Measurements from ENCODE around the gene ZNF236.

ZNF236 gene

GRCh38 chr18:76823587-76824011, 1.2 kb downstream of the ZNF236 start:
- H3K9me3 ChIP-seq (ENCODE audit: insufficient read depth, low read length), result no peaks in the 10 kb centered on the region
- peak overlapping the region; percentile 61 for H3K9ac ChIP-seq (ENCODE audit: low read length)
- H3K4me3 ChIP-seq (ENCODE audit: insufficient read depth, low read length, poor library complexity, severe bottlenecking), result peak overlapping the region; percentile 59
- H3K27me3 ChIP-seq (ENCODE audit: low read length), result no peaks in the 10 kb centered on the region
- H3K4me2 ChIP-seq (ENCODE audit: low read depth, low read length, poor library complexity, severe bottlenecking), result peak overlapping the region; percentile 59
- peaks cover 87% of the 10 kb centered on the region for H3K79me2 ChIP-seq (ENCODE audit: insufficient read depth, low read length)
- H4K20me1 ChIP-seq (ENCODE audit: low read depth, low read length), result peaks cover 3% of the 10 kb centered on the region; the same call in 1 of the 2 replicates
- H3K27ac ChIP-seq (ENCODE audit: low read depth, low read length), result peak overlapping the region; percentile 90; the same call in 1 of the 2 replicates
- no peaks in the 10 kb centered on the region for H3K9me2 ChIP-seq (replicated peaks; ENCODE audit: insufficient read depth, low read length)
- peaks cover 33% of the 10 kb centered on the region for H3F3A ChIP-seq (ENCODE audit: insufficient read depth)
- peak overlapping the region; percentile 21 for H2AFZ ChIP-seq (ENCODE audit: low read depth, low read length, severe bottlenecking)
- TF ChIP-seq EZH2phosphoT487 (conservative IDR thresholded peaks at IDR 0.05; ENCODE audit: low read length), result no peak
- TF ChIP-seq, protein P1, sequence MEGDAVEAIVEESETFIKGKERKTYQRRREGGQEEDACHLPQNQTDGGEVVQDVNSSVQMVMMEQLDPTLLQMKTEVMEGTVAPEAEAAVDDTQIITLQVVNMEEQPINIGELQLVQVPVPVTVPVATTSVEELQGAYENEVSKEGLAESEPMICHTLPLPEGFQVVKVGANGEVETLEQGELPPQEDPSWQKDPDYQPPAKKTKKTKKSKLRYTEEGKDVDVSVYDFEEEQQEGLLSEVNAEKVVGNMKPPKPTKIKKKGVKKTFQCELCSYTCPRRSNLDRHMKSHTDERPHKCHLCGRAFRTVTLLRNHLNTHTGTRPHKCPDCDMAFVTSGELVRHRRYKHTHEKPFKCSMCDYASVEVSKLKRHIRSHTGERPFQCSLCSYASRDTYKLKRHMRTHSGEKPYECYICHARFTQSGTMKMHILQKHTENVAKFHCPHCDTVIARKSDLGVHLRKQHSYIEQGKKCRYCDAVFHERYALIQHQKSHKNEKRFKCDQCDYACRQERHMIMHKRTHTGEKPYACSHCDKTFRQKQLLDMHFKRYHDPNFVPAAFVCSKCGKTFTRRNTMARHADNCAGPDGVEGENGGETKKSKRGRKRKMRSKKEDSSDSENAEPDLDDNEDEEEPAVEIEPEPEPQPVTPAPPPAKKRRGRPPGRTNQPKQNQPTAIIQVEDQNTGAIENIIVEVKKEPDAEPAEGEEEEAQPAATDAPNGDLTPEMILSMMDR (IDR thresholded peaks at IDR 0.05; ENCODE audit: insufficient read depth, low read length, poor library complexity, severe bottlenecking), result peak; percentile 31
- 0 out of 2 replicates have a peak, but pooled peaks cover under 1% of the 10 kb centered on the region for H3K36me3 ChIP-seq (ENCODE audit: low read length)

DNA sequence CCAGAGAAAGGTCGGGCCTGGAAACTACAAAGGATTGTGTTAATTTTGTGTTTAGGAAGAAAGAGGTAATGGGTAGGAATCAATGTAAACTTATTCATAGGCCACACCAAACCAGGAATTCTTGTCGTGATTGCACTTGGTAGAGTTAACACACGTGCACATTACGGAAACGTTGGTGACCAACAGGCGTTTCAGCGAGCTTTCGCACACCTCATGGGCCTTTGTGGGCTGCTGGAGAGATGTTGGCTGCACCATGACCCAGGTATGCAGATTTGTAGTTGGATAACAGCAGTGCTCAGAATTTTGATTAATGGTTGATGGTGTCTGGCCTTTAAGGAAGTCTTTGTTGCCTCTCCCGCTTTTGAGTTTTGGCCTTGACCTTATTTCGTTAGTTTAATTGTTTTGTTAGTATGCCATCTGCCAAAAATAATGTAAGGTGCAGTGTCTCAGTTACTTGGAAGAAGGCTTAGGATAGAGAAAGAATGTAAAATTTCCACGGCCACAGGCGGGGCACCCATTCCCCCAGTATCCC, 1.9 kb downstream of the ZNF236 start:
- Histone ChIP-seq H3K4me3 (ENCODE audit: insufficient read depth, low read length, poor library complexity, severe bottlenecking) (no peak overlapping the region), H3K9ac (ENCODE audit: low read length) (peak overlapping the region; percentile 61; the same call in 1 of the 2 replicates), H3K36me3 (ENCODE audit: low read length) (no peaks in the 10 kb centered on the region), H3K9me3 (ENCODE audit: insufficient read depth, low read length) (no peaks in the 10 kb centered on the region), H3K79me2 (ENCODE audit: insufficient read depth, low read length) (peaks cover 87% of the 10 kb centered on the region), H3K9me2 (replicated peaks; ENCODE audit: insufficient read depth, low read length) (no peaks in the 10 kb centered on the region), H4K20me1 (ENCODE audit: low read depth, low read length) (no peaks in the 10 kb centered on the region), H3K27me3 (ENCODE audit: low read length) (no peaks in the 10 kb centered on the region), H3F3A (ENCODE audit: insufficient read depth) (peaks cover 33% of the 10 kb centered on the region), H3K27ac (ENCODE audit: low read depth, low read length) (peak overlapping the region; percentile 90; the same call in 1 of the 2 replicates), H3K4me2 (ENCODE audit: low read depth, low read length, poor library complexity, severe bottlenecking) (peak overlapping the region; percentile 59), H2AFZ (ENCODE audit: low read depth, low read length, severe bottlenecking) (no peak overlapping the region)
- TF ChIP-seq, protein P1 (IDR thresholded peaks at IDR 0.05; ENCODE audit: insufficient read depth, low read length, poor library complexity, severe bottlenecking), result no peak
- TF ChIP-seq EZH2phosphoT487 (conservative IDR thresholded peaks at IDR 0.05; ENCODE audit: low read length), result no peak

DNA sequence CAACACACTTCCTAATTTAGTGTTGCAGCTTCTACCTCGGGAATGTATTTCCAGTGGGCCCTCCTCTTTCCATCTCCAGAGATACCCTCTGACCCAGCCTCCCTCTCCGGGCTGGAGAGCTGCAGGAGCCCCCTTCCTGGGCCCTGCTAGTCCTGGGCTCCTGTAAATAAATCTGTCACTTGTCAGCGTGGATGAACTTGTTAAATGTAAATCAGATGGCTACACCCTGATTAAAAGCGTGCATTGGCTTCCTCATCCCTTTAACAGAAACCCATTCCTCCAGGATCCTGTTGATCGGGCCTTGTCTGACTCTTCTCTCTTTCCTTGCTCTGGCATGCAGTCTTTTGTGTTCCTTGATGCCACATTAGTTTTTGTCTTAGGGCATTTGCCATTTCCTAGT, 2.4 kb downstream of the ZNF236 start:
- Histone ChIP-seq H3K4me3 (ENCODE audit: insufficient read depth, low read length, poor library complexity, severe bottlenecking) (no peak overlapping the region), H3K27ac (ENCODE audit: low read depth, low read length) (peak overlapping the region; percentile 90), H3K27me3 (ENCODE audit: low read length) (no peaks in the 10 kb centered on the region), H3K9me3 (ENCODE audit: insufficient read depth, low read length) (no peaks in the 10 kb centered on the region), H3K79me2 (ENCODE audit: insufficient read depth, low read length) (peaks cover 87% of the 10 kb centered on the region), H3K4me2 (ENCODE audit: low read depth, low read length, poor library complexity, severe bottlenecking) (peak overlapping the region; percentile 59), H4K20me1 (ENCODE audit: low read depth, low read length) (no peaks in the 10 kb centered on the region), H3K9me2 (replicated peaks; ENCODE audit: insufficient read depth, low read length) (no peaks in the 10 kb centered on the region), H3K9ac (ENCODE audit: low read length) (no peak overlapping the region), H2AFZ (ENCODE audit: low read depth, low read length, severe bottlenecking) (no peak overlapping the region), H3K36me3 (ENCODE audit: low read length) (no peaks in the 10 kb centered on the region), H3F3A (ENCODE audit: insufficient read depth) (peaks cover 32% of the 10 kb centered on the region)
- TF ChIP-seq, protein P1 (IDR thresholded peaks at IDR 0.05; ENCODE audit: insufficient read depth, low read length, poor library complexity, severe bottlenecking), result no peak
- no peak for TF ChIP-seq EZH2phosphoT487 (conservative IDR thresholded peaks at IDR 0.05; ENCODE audit: low read length)

Measured in SU-DHL-6 (cell line).